ENCODE data around the gene AFDN. TPM values are rescaled to one million over a fixed set of nuclear protein-coding genes. Genes with fewer than 3 reads are reported as not detected.

AFDN gene
- total RNA-seq, 1 donor from 2014 or later: 357 TPM

DNA sequence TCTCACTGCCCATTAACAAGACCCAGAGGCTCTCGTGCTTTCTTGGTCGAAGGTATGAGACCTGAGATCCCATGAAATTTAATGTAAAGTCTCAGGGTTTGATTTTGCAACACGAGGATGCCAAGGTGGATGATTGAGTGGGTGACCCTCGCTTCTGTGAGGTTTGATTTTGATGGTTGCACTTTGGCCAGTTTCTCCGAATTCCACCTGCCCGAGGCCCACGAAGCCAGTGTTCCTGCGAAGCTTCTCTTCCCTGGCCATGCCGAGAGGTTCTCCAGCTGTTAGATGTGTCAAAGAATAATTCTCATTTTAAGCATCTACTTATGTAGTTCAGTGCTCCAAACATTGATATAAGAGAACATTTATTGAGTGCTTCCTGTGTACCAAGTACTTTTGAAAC lies 170.9 kb downstream of the AFDN start, which contains the start of gene KIF25:
KIF25 (plus strand) TSS at position 30 of the 400 bp plus-strand sequence. CDS start 31,915 bp downstream, outside the sequence.
- Histone ChIP-seq H3K27me3 (no peaks in the 10 kb centered on the region), H3K9ac (no peak within 1 kb of the TSS), H3F3A (ENCODE audit: low read depth) (no peaks in the 10 kb centered on the region), H3K27ac (no peak within 1 kb of the TSS), H3K4me1 (no peaks in the 10 kb centered on the region), H3K4me3 (no peak within 1 kb of the TSS), H3K79me2 (ENCODE audit: low read depth) (no peaks in the 10 kb centered on the region), H3K9me3 (ENCODE audit: low read depth) (no peaks in the 10 kb centered on the region), H3K4me2 (no peak within 1 kb of the TSS), H3K36me3 (no peaks in the 10 kb centered on the region), H2AFZ (replicated peaks) (no peak within 1 kb of the TSS), H4K20me1 (ENCODE audit: low read depth) (no peaks in the 10 kb centered on the region)
- peaks cover 5% of the 10 kb centered on the region for H3K27me3 Mint-ChIP-seq (ENCODE audit: insufficient read depth, low read depth)
- no peaks in the 10 kb centered on the region for H3K9me3 Mint-ChIP-seq
- no peak for DNase-seq (ENCODE audit: low spot score)
- H3K36me3 Mint-ChIP-seq: no peaks in the 10 kb centered on the region
- H3K4me1 Mint-ChIP-seq: peaks cover 11% of the 10 kb centered on the region
- H3K27ac Mint-ChIP-seq: peak within 1 kb of the TSS; percentile 46
- H3K4me3 Mint-ChIP-seq: no peak within 1 kb of the TSS
- TF ChIP-seq EZH2 (IDR thresholded peaks at IDR 0.05) (no peak), EZH2phosphoT487 (IDR thresholded peaks at IDR 0.05) (no peak), CTCF (IDR thresholded peaks at IDR 0.05) (no peak)

GRCh38 chr6:167998215-167998614 lies 171.5 kb downstream of the AFDN start:
- Histone ChIP-seq H3F3A (ENCODE audit: low read depth) (no peaks in the 10 kb centered on the region), H3K4me2 (no peak overlapping the region), H2AFZ (replicated peaks) (no peak overlapping the region), H3K79me2 (ENCODE audit: low read depth) (no peaks in the 10 kb centered on the region), H3K27me3 (no peaks in the 10 kb centered on the region), H3K9me3 (ENCODE audit: low read depth) (no peaks in the 10 kb centered on the region), H4K20me1 (ENCODE audit: low read depth) (no peaks in the 10 kb centered on the region), H3K36me3 (no peaks in the 10 kb centered on the region), H3K4me1 (peaks cover 4% of the 10 kb centered on the region), H3K27ac (no peak overlapping the region), H3K9ac (no peak overlapping the region), H3K4me3 (no peak overlapping the region)
- Mint-ChIP-seq H3K4me1 (peaks cover 11% of the 10 kb centered on the region), H3K4me3 (no peak overlapping the region), H3K9me3 (no peaks in the 10 kb centered on the region), H3K27me3 (ENCODE audit: insufficient read depth, low read depth) (peaks cover 5% of the 10 kb centered on the region), H3K27ac (no peak overlapping the region), H3K36me3 (no peaks in the 10 kb centered on the region)
- TF ChIP-seq EZH2 (IDR thresholded peaks at IDR 0.05) (no peak), CTCF (IDR thresholded peaks at IDR 0.05) (no peak), EZH2phosphoT487 (IDR thresholded peaks at IDR 0.05) (no peak)
- DNase-seq (ENCODE audit: low spot score): no peak

GRCh38 chr6:168000198-168001028 lies 173.7 kb downstream of the AFDN start:
- H2AFZ ChIP-seq (replicated peaks): no peak overlapping the region
- no peaks in the 10 kb centered on the region for H3K27me3 ChIP-seq
- peaks cover 5% of the 10 kb centered on the region for H3K9me3 Mint-ChIP-seq
- no peak overlapping the region for H3K4me2 ChIP-seq
- no peak for TF ChIP-seq EZH2 (IDR thresholded peaks at IDR 0.05)
- no peak for TF ChIP-seq CTCF (IDR thresholded peaks at IDR 0.05)
- no peak for TF ChIP-seq EZH2phosphoT487 (IDR thresholded peaks at IDR 0.05)
- peaks cover 9% of the 10 kb centered on the region for H3K4me1 Mint-ChIP-seq
- H3K36me3 Mint-ChIP-seq: no peaks in the 10 kb centered on the region
- no peaks in the 10 kb centered on the region for H3K79me2 ChIP-seq (ENCODE audit: low read depth)
- no peak overlapping the region for H3K9ac ChIP-seq
- no peak overlapping the region for H3K4me3 Mint-ChIP-seq
- no peak overlapping the region for H3K4me3 ChIP-seq
- H3K27me3 Mint-ChIP-seq (ENCODE audit: insufficient read depth, low read depth): peaks cover 6% of the 10 kb centered on the region
- no peak for DNase-seq (ENCODE audit: low spot score)
- H4K20me1 ChIP-seq (ENCODE audit: low read depth): no peaks in the 10 kb centered on the region
- H3K4me1 ChIP-seq: peaks cover 4% of the 10 kb centered on the region
- H3K36me3 ChIP-seq: no peaks in the 10 kb centered on the region
- H3K27ac ChIP-seq: no peak overlapping the region
- H3K9me3 ChIP-seq (ENCODE audit: low read depth): no peaks in the 10 kb centered on the region
- H3K27ac Mint-ChIP-seq: no peak overlapping the region
- H3F3A ChIP-seq (ENCODE audit: low read depth): no peaks in the 10 kb centered on the region

Measured in neural progenitor cell (in vitro differentiated cells).